SK-N-DZ (cell line): ENCODE measurements around the gene PEX14.

Source experiments
- DNase-seq: peaks from one replicate; pipeline ENCODE4 v3.0.0-alpha.2; 2015; ENCODE audit warnings: low spot score

PEX14 gene

DNA sequence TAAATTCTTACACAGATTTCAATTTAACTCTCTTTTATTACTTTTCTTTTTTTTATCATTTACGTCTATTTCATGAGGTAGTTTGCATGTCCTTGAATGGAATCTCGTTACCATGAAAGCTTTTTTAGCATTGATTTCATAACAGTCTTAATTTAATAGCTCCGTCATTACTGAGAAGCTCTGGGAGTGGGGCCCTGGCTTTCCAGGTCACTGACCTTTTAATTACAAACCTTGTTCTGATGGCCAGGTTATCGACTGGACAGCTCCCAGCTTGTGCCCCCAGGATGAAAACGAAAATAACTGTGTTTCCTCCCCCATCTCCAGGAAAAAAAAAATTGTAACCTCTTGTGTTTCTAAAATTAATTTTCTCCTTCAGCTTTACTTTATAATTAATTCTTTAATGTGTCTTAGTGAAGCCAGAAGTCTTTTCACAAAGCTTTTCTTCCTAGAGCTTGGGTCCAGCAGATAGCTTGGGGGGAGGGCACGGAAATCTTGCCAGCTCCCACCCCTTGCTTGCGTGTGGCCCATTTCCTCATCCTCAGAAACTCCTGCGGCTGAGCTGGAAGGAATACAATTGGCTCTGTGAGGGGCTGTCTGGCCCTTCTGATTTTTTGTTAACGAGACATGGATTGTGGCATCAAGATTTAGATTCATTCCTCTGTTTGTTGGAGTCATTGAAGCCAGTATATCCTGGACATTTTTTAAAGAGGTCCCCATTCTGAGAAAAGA, 65.7 kb downstream of the PEX14 start:
- DNase-seq = no peak

DNA sequence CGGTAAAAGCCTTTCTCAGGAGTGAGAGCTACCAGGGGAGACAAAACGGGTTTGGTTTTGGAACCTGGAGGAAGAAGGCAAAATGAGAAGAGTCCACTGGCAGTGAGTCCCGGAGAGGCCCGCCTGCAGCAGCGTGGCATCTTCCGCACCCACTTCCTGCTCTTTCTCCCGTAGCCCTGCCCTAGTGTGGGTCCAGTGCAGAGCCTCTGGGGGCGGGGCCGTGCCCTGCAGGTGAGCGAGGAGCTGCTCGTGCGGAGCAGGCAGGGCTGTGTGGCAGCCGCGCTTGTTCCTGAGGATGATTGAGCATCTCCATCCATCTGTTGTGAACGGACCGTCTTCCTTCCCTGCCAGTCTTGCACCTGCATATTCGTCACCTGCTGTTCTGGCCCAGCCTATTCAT, 66.5 kb downstream of the PEX14 start:
- no peak for DNase-seq

DNA sequence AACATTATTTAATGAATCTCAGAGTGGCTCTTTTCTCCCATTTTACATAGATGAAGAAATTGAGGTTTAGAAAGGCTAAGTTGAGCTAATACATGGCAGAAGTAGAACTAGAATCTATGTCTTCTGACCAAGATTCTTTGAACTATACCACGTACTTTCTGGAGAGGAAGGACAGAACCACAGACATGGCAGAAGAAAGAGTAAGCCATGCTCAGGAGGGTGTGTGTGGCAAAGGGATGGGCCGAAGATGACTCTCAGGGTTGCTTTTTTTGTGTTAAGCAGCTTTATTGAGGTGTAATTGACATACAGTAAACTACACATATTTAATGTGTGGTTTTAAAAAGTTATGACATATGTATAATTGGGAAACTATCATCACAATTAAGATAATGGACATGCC, 69.5 kb downstream of the PEX14 start:
- no peak for DNase-seq

DNA sequence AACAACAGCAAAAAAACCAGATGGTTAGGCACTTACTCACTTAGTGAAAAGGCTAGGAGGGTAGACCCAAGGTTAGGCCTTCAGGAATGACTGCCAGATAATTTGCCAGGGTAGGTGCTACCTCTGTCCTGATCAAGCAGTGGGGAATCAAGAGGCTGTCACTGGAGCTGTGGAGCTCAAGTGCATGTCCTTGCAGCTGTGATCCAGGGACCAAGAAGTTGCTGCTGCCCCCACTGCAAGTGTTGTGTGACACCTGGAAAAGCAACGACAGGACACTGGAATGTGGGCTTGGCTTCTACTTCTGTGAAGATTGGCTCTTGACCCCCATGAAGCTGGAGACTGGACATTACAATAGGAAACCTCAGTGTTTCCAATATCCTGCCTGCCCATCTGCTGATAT, 72.1 kb downstream of the PEX14 start:
- no peak for DNase-seq

DNA sequence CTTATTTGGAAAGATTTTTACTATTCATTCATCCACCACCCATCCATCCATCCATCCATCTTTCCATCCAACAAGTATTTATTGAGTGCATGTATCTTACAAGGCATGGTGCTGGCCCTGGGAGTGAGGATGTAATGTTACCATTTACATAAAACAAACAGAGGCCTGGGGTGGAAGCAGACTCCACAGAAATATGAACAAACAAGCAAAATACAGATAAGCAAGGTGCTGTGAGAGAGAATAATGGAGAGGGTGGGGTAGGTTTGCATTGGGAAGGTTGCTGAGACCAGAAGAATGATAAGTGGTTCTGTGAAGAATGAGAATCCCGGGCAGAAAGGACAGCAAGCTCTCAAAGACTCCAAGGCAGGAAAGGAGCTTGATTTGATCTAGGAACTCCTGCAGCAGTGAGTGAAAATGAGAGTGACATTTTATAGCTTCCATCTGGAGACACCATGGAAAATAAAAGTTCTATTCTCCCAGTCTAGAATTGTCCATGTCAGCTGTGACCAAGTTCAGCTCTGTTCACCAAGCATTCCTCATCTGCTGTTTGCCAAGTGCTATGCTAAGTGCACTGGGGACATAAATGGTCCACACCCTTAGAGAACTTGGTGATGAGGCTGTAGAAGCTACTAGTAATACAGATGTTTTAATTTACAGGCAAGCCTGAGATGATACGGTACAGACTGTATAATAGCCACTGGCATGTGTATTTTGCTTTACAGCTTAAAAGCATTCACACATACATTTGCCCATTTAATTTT, 75.3 kb downstream of the PEX14 start:
- DNase-seq = no peak

DNA sequence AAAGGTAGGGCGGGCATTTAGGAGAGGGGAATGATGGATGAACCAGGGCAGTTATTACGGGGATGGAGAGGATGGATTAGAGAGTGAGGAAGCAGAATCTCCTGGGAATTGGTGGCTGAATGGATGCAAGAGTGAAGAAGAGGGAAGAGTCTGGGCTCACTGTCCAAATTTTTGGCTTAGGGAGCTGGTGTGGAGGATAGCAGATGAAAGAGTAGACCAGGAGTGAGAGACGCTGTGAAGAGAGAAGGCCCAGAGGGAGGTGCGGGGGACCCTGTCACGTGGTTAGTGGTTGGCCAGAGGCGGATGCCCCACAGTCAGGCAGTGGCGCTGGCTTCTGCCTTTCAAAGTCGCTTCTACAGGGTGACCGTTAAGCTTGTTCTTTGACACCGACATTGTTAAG, 78.4 kb downstream of the PEX14 start:
- DNase-seq = no peak

DNA sequence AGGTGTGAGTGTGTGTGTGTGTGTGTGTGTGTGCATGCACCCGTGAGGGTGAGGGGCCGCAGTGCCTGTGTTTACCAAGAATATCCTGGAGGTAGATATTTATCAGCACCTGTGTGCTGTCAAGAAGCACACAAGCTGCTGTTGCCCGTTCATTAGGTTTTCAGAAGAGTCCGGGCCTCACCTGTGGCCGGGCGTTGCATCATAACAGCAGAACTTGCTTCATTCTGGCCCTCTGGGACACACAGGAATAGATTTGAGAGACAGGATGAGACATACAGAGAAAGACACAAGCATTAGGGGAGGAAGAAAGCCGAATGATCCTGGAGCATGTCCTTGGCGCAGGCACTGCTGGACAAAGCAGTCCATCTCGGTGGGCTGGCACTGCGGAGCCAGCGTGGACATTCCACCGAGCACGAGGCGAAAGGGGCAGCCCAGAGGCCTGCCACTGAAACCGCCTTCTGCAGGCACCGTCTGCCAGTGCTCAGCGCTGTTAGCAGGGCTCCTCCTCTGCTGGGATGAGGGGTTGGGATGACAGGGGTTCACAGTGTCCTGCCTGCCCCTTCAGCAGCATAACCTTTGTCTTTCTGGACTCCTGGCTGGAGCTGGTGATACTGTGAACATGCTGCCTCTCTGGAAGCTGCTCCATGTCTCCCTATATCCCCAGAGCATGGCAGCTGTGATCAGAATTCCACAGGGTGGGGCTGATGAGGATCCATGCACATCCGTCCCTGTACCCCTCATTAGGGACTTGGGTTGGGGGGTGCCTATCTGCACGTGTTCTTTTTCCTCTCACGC, 81.1 kb downstream of the PEX14 start:
- DNase-seq = no peak

DNA sequence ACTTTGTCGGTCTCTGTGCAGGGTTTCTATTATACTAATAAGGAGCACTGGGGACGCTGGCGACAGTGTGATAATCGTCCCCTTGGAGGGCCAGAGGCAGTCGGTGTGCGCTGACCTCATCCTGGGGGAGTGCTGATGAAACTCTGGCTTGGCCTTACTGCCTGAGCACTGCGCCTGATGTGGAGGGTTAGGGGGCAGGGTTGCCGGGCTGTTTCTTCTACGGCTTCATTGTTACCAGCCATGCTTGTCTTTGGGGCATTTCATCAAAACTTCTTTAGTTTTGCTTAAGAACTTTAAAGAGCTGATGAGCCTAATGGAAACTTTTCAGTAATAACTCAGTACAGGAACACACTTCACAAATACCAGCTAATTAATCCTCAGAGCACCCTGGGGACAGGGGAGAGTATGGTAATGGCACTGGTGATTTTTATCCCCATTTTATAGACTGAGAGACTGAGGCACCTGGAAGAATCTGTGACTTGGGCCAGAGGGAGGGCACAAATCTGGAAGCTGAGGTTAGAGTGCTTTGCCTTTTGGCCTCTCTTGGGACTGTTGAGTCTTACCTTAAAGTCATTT, 81.8 kb downstream of the PEX14 start:
- DNase-seq = no peak

DNA sequence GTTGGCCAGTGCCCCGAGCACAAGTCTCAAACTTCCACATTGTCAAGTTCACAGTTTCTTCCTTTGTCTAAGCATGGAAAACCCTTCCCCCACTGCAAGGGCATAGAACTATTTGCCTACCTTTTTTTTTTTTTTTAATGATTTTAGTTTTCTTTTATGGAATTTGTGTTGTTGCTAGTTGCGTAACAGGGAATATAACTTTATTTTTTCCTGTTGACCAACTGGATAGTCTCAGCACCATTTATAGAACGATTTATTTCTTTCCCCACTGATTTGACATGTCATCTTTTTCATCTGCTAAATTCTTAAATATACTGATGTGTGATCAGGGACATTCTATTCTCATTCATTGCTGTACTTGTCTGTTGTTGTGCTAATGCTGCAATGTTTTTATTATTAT, 83.0 kb downstream of the PEX14 start:
- DNase-seq = no peak

DNA sequence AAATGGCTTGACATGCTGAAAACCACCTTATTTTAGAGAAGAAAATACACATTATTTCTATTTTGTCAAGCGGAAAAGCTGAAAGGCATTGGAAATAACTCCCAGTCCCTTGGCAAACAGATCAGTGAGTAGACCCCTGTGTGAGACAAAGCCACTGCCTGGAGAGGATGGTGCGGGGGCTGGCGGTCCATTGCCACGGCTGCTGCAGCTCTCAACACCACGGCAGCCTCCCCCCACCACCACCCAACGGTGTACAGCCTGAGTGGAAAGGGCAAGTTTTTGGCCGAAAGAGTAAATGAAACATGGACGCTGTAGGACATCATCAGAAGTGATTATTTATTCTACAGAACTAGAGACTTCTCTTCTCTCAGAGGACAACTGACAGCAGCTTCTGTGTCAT, 84.6 kb downstream of the PEX14 start:
- no peak for DNase-seq

DNA sequence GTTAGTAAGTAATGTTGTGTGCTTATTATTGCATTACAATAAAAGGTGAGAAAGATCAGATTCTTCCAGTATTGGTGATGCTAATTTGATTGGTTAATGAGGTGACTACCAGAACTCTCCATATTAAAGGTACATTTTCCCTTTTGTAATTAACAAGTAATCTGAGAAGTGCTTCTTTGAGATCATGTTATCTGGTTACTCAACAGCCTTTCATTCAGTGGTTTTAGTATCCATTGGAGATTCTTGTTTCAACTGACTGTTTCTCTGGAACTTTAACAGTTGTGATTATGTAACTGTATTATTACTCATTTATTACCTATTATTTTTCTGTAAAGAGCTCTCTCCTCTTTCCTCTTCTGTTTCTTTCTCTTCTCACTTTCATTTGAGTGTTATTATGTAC, 86.7 kb downstream of the PEX14 start:
- no peak for DNase-seq

DNA sequence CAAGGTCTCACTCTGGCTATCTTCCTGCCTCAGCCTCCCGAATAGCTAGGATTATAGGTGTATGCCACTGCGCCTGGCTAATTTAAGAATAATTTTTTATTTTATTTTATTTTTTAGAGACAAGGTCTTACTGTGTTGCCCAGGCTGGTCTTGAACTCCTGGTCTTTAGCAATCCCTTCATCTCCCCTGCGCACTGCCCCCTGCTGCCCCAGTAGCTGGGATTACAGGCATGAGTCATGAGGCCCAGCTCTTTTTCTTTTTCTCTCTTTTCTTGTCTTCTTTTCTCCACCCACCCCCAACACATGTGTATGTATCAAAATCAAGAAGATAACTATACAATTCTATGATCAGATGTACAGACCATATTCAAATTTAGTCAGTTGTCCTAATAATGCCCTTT, 87.2 kb downstream of the PEX14 start:
- no peak for DNase-seq

DNA sequence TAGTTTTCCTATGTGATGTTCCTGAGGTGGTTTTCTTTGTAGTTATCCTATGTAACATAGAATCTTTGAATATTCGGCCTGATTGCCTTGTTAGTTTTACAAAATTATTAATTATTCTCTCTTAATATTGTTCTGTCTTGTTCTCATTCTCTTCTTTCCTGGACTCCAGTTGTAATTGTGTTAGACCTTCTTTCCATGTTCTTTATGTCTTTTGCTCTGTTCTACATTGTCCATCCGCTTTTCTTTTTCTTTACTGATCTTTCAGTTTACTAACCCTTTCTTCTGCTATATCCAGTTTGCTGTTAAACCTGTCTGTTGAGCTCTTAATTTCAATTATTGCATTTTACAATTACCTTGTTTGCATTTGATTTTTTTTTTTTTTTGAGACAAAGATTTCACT, 89.3 kb downstream of the PEX14 start:
- no peak for DNase-seq

DNA sequence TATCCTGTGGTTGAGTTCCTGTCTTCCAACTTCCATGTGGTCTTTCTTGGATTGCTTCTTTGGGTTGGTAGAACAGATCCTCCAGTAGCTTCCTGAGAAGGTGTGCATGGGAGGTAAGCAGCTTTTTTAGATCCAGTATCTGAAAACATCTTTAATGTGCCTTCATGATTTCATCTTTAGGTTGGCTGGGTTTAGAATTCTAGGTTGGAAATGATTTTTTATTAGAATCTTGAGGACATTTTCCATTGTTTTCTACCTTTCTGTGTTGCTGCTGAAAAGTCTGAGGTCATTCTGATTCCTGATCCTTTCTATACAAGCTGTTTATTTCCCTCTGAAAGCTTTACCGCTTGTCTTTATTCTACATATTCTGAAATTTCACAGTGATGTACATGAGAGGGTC, 94.8 kb downstream of the PEX14 start:
- no peak for DNase-seq

DNA sequence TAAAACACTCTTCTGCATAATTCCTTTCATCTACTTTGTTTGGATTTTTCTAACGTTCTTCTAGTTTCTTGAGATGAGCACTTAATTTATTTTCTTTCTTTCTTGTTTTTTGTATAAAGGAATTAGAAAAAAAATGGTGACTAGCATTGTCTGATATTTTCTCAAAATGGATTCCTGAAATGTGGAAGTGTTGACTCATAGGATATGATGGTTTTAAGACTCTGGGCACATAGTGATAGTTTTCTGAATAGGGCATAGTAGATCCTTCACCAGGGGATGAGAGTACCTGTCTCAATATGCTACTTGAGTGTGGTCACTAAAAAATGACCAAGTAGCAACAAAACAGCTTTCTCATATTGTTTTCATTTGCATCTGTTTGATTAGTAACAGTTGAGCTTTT, 100.9 kb downstream of the PEX14 start:
- no peak for DNase-seq

DNA sequence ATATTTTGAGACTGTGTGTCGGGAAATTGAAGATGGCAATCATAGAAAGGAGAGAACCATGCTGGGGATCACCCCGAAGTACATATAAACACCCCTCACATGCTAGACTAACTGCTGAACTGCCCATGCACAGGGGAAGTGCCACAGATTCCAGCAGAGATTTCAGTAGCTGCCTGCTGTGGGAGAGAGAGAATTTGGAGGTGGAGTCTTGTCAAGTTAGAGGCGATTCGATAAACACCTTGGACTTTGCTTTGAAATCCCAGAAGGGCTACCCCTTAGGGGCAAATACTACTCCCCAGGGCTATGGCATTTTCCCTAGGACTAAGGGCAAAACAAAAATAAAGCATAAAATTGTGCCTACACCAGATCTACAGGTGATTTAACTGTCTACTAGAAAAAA, 103.3 kb downstream of the PEX14 start:
- no peak for DNase-seq

DNA sequence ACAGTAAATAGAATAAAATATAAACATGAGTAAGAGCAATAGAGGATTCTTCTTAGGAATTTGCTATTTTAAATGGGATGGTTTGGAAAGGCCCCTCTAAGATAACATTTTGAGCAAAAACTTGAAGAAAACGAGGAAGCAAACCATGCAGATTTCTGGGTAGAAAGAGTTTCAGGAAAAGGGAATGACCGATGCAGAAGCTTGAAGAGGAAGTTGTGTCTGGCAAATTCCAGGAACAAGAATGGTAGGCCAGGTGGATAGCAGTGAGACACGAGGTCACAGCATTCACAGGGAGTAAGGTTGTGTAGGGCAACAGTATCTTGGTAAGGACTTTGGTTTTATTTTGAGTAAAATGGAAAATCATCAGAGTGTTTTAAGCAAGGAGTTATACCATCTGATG, 108.9 kb downstream of the PEX14 start:
- DNase-seq = no peak

DNA sequence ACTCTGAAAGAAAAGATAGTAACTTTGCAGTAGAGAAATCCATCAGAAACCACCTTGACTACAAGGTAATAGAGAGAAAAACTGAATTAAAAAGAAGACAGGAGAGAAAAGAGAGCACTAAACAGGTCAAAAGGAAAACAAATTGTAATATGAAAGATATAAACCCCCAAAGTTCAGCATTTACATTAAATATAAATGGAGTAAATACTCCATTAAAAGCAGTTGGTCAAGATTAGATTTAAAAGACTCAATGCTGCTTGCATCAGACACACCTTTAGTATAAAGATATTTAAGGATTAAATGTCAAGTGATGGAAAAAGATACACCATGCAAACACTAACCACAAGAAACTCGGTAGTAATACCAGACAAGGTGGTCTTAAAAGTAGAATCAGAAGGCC, 110.5 kb downstream of the PEX14 start:
- no peak for DNase-seq

DNA sequence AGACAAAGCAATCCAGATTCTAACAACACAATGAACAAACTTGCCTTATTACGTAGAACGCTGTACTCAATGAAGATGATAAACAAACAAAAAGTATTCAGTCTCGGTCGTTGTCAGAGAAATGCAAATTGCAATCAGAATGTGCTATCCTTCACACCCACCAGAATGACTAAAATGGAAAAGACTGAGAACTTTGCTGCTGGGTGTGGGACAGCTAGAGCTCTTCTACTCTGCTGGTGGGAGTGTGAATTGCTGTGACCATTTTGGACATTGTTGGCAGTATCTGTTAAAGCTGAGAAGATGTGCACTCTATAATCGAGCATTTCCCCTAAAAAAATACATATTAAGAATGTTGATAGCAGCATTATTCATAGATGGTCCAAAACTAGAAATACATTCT, 111.4 kb downstream of the PEX14 start:
- DNase-seq = no peak

DNA sequence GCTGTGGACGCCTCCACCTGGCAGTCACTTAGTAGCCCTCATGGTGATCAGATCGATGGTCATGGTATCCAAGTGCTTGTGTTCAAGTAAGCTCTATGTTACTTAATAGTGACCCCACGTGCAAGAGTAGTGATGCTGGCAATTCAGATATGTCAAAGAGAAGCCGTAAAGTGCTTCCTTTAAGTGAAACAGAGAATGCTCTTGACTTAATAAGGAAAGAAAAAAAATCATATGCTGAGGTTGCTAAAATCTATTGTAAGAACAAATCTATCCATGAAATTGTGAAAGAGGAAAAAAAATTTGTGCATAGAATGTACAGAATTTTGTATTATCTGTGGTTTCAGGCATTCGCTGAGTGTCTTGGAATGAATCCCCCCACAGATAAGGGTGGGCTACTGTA, 113.9 kb downstream of the PEX14 start:
- no peak for DNase-seq

DNA sequence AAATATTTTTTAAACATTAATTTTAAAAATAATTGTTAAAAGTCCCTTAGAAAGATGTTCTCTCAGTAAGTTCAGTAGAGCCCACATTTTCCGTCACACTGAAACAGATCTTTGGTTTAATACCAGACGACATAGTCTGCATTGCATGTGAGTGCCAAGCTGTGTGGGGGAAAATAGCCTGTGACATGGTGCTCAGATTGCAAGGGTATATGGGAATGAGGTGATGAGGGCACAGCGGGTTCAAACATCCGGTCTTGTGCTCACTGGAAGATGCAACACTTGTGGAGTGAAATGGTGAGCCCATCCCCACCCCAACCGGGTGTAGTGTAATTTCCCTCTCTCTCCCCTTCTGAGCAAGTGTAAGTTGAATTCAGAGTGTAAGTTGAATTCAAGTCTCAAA, 114.3 kb downstream of the PEX14 start:
- DNase-seq = no peak

DNA sequence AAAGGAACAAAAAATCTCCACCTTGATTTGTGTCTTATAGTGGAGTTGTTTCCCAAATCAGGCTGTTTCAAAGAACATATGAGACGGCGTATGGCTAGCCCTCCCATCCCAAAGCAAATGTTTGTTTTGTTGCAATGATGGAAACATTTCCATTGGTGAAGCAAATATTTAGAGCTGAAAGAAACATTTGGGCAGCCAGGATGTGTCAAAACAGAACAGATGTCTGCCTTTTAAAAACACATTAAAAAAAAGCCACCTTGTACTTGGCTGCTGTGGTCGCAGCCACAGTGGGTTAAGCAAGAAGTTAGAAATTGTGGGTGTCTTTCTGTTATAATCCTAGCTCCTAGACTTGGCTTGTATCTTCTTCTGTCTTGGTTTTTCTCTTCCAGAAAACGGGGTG, 116.3 kb downstream of the PEX14 start:
- no peak for DNase-seq
